Loucy (cell line): ENCODE measurements around the gene SPINK4.

Experiments
- CTCF ChIP-seq: fragments of 200-600 bp; sonication (generic); conservative IDR thresholded peaks from 2 replicates; pipeline ENCODE4 v1.5.1; 2014; ENCODE audit warnings: mild to moderate bottlenecking, antibody characterized with exemption, low read length
- EZH2phosphoT487 ChIP-seq: fragments of 200-600 bp; IDR thresholded peaks from 2 replicates; pipeline ENCODE4 v1.6.1; 2018; ENCODE audit warnings: antibody characterized with exemption, mild to moderate bottlenecking, moderate library complexity, borderline replicate concordance

- TF ChIP-seq CTCF (no peak), EZH2phosphoT487 (no peak)
These were observed 37.3 kb upstream of the SPINK4 start for GRCh38 chr9:33202552-33203201.
